Measurements from ENCODE around the gene DGUOK. TPM values are rescaled to one million over a fixed set of nuclear protein-coding genes. Genes with fewer than 3 reads are reported as not detected.

DGUOK gene
- total RNA-seq, 1 experiment from 2014 or later, result 78.7 TPM

DNA sequence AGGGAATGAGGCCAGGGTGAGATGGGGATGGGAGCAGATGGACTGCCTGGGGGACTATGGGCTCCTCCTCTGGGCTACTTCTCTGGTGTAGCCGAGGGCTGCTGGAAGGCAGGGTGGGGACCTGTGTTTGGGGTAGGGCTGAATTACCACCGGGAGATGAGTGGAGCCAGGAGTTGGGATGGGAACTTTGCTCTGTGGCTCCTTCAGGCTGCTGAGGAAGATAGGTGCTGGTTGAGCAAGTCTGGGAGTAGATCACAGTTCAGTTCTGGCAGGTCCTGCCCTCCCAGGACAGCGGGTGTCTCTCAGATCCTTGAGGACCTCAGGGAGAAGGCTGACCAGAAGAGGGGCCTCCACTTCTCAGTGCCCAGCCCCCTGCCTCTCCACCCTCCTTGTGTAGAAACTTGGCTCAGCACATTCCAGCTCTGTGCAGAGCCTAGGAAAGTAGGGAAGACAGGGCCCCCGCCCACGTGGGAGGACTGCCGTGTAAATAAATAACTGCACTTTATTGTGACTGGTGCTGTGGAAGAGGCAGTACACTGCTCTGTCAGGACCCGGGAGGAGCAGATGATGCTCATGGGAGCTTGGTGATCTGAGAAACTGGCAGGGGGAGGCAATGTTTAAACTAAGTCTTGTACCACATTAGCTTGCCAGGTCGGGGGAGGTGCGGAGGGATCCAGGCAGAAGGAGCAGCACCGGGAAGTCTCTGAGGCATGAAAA lies 73.4 kb downstream of the DGUOK start:
- peaks cover 6% of the 10 kb centered on the region; the same call in 1 of the 2 replicates for H3F3A ChIP-seq (ENCODE audit: insufficient read depth, low read depth)
- H3K36me3 ChIP-seq (ENCODE audit: low read depth), result no peaks in the 10 kb centered on the region
- H3K9me2 ChIP-seq (ENCODE audit: insufficient read depth), result no peaks in the 10 kb centered on the region
- no peaks in the 10 kb centered on the region for H3K9me3 ChIP-seq (ENCODE audit: insufficient read depth, low read depth)
- TF ChIP-seq EZH2 (IDR thresholded peaks at IDR 0.05; ENCODE audit: low read depth), result no peak
- TF ChIP-seq, protein P1, sequence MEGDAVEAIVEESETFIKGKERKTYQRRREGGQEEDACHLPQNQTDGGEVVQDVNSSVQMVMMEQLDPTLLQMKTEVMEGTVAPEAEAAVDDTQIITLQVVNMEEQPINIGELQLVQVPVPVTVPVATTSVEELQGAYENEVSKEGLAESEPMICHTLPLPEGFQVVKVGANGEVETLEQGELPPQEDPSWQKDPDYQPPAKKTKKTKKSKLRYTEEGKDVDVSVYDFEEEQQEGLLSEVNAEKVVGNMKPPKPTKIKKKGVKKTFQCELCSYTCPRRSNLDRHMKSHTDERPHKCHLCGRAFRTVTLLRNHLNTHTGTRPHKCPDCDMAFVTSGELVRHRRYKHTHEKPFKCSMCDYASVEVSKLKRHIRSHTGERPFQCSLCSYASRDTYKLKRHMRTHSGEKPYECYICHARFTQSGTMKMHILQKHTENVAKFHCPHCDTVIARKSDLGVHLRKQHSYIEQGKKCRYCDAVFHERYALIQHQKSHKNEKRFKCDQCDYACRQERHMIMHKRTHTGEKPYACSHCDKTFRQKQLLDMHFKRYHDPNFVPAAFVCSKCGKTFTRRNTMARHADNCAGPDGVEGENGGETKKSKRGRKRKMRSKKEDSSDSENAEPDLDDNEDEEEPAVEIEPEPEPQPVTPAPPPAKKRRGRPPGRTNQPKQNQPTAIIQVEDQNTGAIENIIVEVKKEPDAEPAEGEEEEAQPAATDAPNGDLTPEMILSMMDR (conservative IDR thresholded peaks at IDR 0.05), result no peak
- peaks cover 73% of the 10 kb centered on the region for H3K79me2 ChIP-seq (ENCODE audit: low read depth)
- ChIA-PET POLR2A (ENCODE audit: unreplicated experiment) (no interaction called here), CTCF (no interaction called here)
- H3K4me1 ChIP-seq (replicated peaks; ENCODE audit: insufficient read depth), result peaks cover 13% of the 10 kb centered on the region
- DNase-seq, result no peak
- intact Hi-C loops (cut with micrococcal nuclease; ENCODE audit: unreplicated experiment), result no loop called here
- 0 out of 2 replicates have a peak overlapping the region, but pooled peaks have one; percentile 13 for H3K27ac ChIP-seq
- peak overlapping the region; percentile 25; the same call in 1 of the 2 replicates for H3K4me2 ChIP-seq
- H3K27me3 ChIP-seq (ENCODE audit: insufficient read depth, low read depth), result no peaks in the 10 kb centered on the region
- no peak overlapping the region for H2AFZ ChIP-seq
- BruUV-seq (replicated peaks), result no TSS peak
- no peak overlapping the region for H3K4me3 ChIP-seq
- peaks cover 56% of the 10 kb centered on the region for H4K20me1 ChIP-seq (ENCODE audit: insufficient read depth)

DNA sequence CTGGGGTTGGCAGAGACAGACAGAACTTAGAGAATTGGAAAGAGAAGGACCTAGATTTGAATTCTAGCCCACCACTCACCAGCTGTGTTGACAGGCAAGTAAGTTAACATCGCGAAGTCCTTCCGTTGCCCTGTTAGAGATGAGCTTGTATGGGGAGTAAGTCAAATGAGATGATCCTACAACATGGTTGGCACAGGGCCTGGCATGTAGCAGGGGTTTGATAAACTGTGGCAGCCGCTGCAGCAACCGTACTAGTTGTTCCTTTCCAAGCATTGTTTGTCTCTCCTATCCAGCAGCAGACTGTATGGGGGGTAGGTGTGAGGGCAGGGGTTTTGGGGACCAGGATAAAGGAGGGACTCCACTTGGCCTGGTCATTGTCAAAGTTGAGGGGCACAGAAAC lies 74.0 kb downstream of the DGUOK start:
- Histone ChIP-seq H3K27ac (no peak overlapping the region), H3K4me1 (replicated peaks; ENCODE audit: insufficient read depth) (peaks cover 13% of the 10 kb centered on the region), H3K36me3 (ENCODE audit: low read depth) (no peaks in the 10 kb centered on the region), H3F3A (ENCODE audit: insufficient read depth, low read depth) (peaks cover 6% of the 10 kb centered on the region; the same call in 1 of the 2 replicates), H3K4me3 (no peak overlapping the region), H3K79me2 (ENCODE audit: low read depth) (peaks cover 67% of the 10 kb centered on the region), H3K9me3 (ENCODE audit: insufficient read depth, low read depth) (no peaks in the 10 kb centered on the region), H2AFZ (no peak overlapping the region), H3K4me2 (no peak overlapping the region; the same call in 1 of the 2 replicates), H4K20me1 (ENCODE audit: insufficient read depth) (peaks cover 51% of the 10 kb centered on the region), H3K9me2 (ENCODE audit: insufficient read depth) (no peaks in the 10 kb centered on the region), H3K27me3 (ENCODE audit: insufficient read depth, low read depth) (no peaks in the 10 kb centered on the region)
- DNase-seq, result no peak
- intact Hi-C loops (cut with micrococcal nuclease; ENCODE audit: unreplicated experiment), result no loop called here
- POLR2A ChIA-PET (ENCODE audit: unreplicated experiment), result no interaction called here
- no peak for TF ChIP-seq EZH2 (IDR thresholded peaks at IDR 0.05; ENCODE audit: low read depth)
- TF ChIP-seq, protein P1 (conservative IDR thresholded peaks at IDR 0.05), result no peak
- no TSS peak for BruUV-seq (replicated peaks)
- CTCF ChIA-PET, result no interaction called here

DNA sequence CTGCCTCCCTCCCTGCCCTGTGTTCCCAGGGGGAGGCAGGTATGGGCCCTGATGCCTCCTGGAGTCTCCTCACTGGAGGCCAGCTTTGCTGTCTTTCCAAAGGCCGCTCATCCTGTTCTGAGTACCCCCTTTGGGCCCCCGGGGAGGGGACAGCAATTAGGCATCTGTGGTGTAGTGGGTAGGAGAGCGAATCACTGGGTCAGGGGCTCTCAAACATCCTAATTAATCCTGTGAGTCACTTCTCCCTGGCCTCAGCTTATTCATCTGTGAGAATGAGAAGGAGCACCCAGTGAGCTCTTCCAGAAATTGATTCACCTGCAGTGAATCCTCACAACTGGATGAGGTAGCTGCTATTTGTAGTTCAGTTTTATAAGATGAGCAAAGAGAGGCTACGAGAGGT lies 74.4 kb downstream of the DGUOK start:
- H3K27ac ChIP-seq, result no peak overlapping the region
- H3K4me1 ChIP-seq (replicated peaks; ENCODE audit: insufficient read depth), result peaks cover 13% of the 10 kb centered on the region
- no peaks in the 10 kb centered on the region for H3K9me3 ChIP-seq (ENCODE audit: insufficient read depth, low read depth)
- no peaks in the 10 kb centered on the region for H3K9me2 ChIP-seq (ENCODE audit: insufficient read depth)
- DNase-seq, result no peak
- H3F3A ChIP-seq (ENCODE audit: insufficient read depth, low read depth), result peaks cover 6% of the 10 kb centered on the region; the same call in 1 of the 2 replicates
- no peak overlapping the region for H3K4me2 ChIP-seq
- intact Hi-C loops (cut with micrococcal nuclease; ENCODE audit: unreplicated experiment), result no loop called here
- ChIA-PET CTCF (no interaction called here), POLR2A (ENCODE audit: unreplicated experiment) (no interaction called here)
- no peak overlapping the region for H2AFZ ChIP-seq
- H3K27me3 ChIP-seq (ENCODE audit: insufficient read depth, low read depth), result no peaks in the 10 kb centered on the region
- H3K36me3 ChIP-seq (ENCODE audit: low read depth), result no peaks in the 10 kb centered on the region; the same call in 1 of the 2 replicates
- H4K20me1 ChIP-seq (ENCODE audit: insufficient read depth), result peaks cover 49% of the 10 kb centered on the region
- peaks cover 64% of the 10 kb centered on the region for H3K79me2 ChIP-seq (ENCODE audit: low read depth)
- BruUV-seq (replicated peaks), result no TSS peak
- H3K4me3 ChIP-seq, result no peak overlapping the region
- TF ChIP-seq, protein P1 (conservative IDR thresholded peaks at IDR 0.05), result no peak
- no peak for TF ChIP-seq EZH2 (IDR thresholded peaks at IDR 0.05; ENCODE audit: low read depth)

Measured in PC-9 (cell line).